ENCODE measurements around the gene GSS.

GRCh38 chr20:34978092-34978744 is 22.6 kb upstream of the GSS start:
- TF ChIP-seq CTCF (IDR thresholded peaks at IDR 0.05) (no peak), POLR2A (IDR thresholded peaks at IDR 0.05) (no peak), POLR2AphosphoS5 (IDR thresholded peaks at IDR 0.05) (no peak)
